GM12892 (cell line): ENCODE results near the gene AMBP.

Source experiments
- POLR2A ChIP-seq: IDR thresholded peaks from 2 replicates; pipeline ENCODE4 v1.6.1; 2011; ENCODE audit warnings: low read depth, low read length, control low read depth
- POLR2AphosphoS5 ChIP-seq: IDR thresholded peaks from 2 replicates; pipeline ENCODE4 v1.6.1; 2011; ENCODE audit warnings: low read depth, low read length, control low read depth

DNA sequence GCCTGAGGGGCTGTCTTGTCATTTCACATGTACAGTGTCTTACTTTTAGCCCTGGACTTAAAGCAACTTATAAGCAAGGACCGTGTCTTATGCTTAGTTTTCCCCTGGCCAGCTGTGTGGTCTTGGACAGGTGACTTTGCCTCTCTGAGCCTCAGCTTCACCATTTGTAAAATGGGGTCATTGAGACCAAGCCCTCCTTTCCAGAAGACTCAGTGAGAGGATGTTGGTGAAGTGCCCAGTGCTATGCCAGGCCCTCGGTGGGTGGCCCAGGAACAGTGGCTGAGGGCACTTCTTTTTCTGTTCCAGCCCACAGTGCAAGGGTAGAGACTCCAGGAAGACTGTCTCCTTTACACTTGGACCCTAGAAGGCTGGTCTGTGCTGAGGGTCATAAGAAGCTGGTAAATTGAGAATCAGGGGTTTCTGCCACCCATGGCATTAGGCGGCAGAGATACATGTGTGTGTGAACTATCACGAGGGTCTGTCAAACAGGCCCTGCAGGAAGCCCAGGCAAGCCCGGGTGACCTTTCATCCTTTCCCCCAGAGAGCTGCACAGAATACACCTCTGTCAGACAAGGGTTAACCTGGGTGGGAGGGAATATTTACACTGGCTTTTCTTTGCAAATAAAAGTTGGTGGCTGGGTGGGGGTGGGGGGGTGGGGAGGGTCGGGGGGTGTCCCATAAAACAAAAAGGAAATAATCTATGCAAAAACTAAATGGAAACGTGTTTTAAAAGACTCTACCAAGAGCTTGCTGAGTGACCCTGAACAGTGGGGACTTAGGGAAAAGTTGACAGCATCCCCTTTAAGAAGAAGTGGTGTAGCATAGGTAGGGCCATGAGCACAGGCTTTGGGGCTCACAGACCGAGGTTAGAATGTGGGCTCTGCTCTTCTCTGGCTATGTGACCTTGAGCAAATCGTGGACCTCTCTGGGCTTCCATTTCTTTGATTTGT lies 41.4 kb upstream of the AMBP start:
- no peak for TF ChIP-seq POLR2AphosphoS5
- TF ChIP-seq POLR2A: no peak
